ENCODE results near the gene TSC22D2. TPM values are rescaled to one million over a fixed set of nuclear protein-coding genes. Genes with fewer than 3 reads are reported as not detected.
A peak's percentile ranks its signal among the peaks of the same experiment; 100 is the strongest.

The TSC22D2 gene
- total and polyA plus RNA-seq, 2 donors from 2014 or later: 13.4 to 25.3 TPM

DNA sequence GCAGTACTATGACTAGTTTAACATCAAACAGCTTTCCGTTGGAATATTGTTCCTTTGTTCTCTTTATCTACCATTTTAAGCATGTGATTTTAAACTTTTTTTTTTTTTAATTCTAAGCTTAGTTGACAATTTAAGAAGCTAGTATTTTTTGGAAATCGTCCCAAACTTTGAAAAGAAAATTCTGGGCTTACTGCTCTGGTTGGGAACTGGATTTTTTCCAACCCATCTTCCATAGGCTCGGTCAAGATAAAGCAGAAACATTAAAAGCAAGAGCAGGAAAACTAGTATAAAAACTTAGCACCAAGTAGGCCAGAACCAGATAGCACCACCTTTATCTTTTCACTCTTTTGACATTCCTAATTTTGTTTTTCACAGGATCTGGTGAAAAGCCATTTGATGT is 49.9 kb downstream of the TSC22D2 start:
- Histone ChIP-seq H3K9me3 (ENCODE audit: control insufficient read depth in 2 of 3, insufficient read depth in 1 of 3, low read length in 3 of 3) (no peaks in the 10 kb centered on the region), H3K27me3 (ENCODE audit: control insufficient read depth, insufficient read depth, low read length) (no peaks in the 10 kb centered on the region), H3K27ac (ENCODE audit: low read depth in 2 of 2, low read length in 2 of 2) (no peak overlapping the region), H3K9ac (ENCODE audit: low read length in 3 of 3) (no peak overlapping the region), H3K36me3 (ENCODE audit: control insufficient read depth in 2 of 3, insufficient read depth in 3 of 3, low read length in 3 of 3) (peaks cover 3 to 9% (median 5%) of the 10 kb centered on the region in 3 donors), H3K4me3 (ENCODE audit: low read length in 3 of 3) (no peak overlapping the region), H3K4me1 (ENCODE audit: control insufficient read depth in 2 of 3, insufficient read depth in 2 of 3, low read depth in 1 of 3, low read length in 3 of 3) (peaks cover 0 to 11% (median 3%) of the 10 kb centered on the region in 3 donors)
- TF ChIP-seq, protein P1, sequence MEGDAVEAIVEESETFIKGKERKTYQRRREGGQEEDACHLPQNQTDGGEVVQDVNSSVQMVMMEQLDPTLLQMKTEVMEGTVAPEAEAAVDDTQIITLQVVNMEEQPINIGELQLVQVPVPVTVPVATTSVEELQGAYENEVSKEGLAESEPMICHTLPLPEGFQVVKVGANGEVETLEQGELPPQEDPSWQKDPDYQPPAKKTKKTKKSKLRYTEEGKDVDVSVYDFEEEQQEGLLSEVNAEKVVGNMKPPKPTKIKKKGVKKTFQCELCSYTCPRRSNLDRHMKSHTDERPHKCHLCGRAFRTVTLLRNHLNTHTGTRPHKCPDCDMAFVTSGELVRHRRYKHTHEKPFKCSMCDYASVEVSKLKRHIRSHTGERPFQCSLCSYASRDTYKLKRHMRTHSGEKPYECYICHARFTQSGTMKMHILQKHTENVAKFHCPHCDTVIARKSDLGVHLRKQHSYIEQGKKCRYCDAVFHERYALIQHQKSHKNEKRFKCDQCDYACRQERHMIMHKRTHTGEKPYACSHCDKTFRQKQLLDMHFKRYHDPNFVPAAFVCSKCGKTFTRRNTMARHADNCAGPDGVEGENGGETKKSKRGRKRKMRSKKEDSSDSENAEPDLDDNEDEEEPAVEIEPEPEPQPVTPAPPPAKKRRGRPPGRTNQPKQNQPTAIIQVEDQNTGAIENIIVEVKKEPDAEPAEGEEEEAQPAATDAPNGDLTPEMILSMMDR (IDR thresholded peaks at IDR 0.05; ENCODE audit: borderline replicate concordance, extremely low read depth, insufficient read depth): no peak
- FAIRE-seq (no peak), DNase-seq (peak in 2 of 5 donors; percentile 24 to 46)
- intact Hi-C loops (cut with DNase I): no loop called here

GRCh38 chr3:150460484-150460883 is 52.4 kb downstream of the TSC22D2 start:
- TF ChIP-seq, protein P1 (IDR thresholded peaks at IDR 0.05; ENCODE audit: borderline replicate concordance, extremely low read depth, insufficient read depth): no peak
- intact Hi-C loops (cut with DNase I): no loop called here
- Histone ChIP-seq H3K4me1 (ENCODE audit: control insufficient read depth in 2 of 3, insufficient read depth in 2 of 3, low read depth in 1 of 3, low read length in 3 of 3) (peaks cover 0 to 7% (median 3%) of the 10 kb centered on the region in 3 donors), H3K36me3 (ENCODE audit: control insufficient read depth in 2 of 3, insufficient read depth in 3 of 3, low read length in 3 of 3) (peaks cover 3 to 9% (median 5%) of the 10 kb centered on the region in 3 donors), H3K4me3 (ENCODE audit: low read length in 3 of 3) (no peak overlapping the region), H3K27ac (ENCODE audit: low read depth in 2 of 2, low read length in 2 of 2) (no peak overlapping the region), H3K27me3 (ENCODE audit: control insufficient read depth, insufficient read depth, low read length) (no peaks in the 10 kb centered on the region), H3K9ac (ENCODE audit: low read length in 3 of 3) (no peak overlapping the region), H3K9me3 (ENCODE audit: control insufficient read depth in 2 of 3, insufficient read depth in 1 of 3, low read length in 3 of 3) (no peaks in the 10 kb centered on the region)
- DNase-seq (no peak), FAIRE-seq (no peak)

DNA sequence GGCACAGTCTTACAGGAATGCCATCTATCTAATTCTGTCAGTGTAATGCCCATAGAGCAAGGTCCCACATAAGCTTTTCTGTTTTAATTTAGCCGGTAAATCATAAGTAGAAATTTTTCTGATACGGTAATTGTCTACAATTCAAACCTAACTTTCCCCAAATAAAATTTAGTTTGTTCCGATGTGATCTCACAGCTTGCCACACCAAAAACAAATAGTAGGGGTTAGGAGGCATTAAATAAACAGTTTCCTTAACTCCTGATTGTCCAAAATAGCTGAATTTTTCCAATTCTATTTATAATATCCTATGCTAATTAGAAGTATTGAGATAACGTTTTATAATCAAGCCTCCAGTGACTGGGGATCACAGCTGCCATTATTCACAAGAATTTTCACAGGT is 53.3 kb downstream of the TSC22D2 start:
- Histone ChIP-seq H3K4me3 (ENCODE audit: low read length in 3 of 3) (no peak overlapping the region), H3K27me3 (ENCODE audit: control insufficient read depth, insufficient read depth, low read length) (no peaks in the 10 kb centered on the region), H3K4me1 (ENCODE audit: control insufficient read depth in 2 of 3, insufficient read depth in 2 of 3, low read depth in 1 of 3, low read length in 3 of 3) (peaks cover 0 to 7% (median 3%) of the 10 kb centered on the region in 3 donors), H3K9ac (ENCODE audit: low read length in 3 of 3) (no peak overlapping the region), H3K27ac (ENCODE audit: low read depth in 2 of 2, low read length in 2 of 2) (no peak overlapping the region), H3K36me3 (ENCODE audit: control insufficient read depth in 2 of 3, insufficient read depth in 3 of 3, low read length in 3 of 3) (peaks cover 3 to 9% (median 5%) of the 10 kb centered on the region in 3 donors), H3K9me3 (ENCODE audit: control insufficient read depth in 2 of 3, insufficient read depth in 1 of 3, low read length in 3 of 3) (no peaks in the 10 kb centered on the region)
- intact Hi-C loops (cut with DNase I): no loop called here
- DNase-seq (no peak), FAIRE-seq (no peak)
- TF ChIP-seq, protein P1 (IDR thresholded peaks at IDR 0.05; ENCODE audit: borderline replicate concordance, extremely low read depth, insufficient read depth): no peak

DNA sequence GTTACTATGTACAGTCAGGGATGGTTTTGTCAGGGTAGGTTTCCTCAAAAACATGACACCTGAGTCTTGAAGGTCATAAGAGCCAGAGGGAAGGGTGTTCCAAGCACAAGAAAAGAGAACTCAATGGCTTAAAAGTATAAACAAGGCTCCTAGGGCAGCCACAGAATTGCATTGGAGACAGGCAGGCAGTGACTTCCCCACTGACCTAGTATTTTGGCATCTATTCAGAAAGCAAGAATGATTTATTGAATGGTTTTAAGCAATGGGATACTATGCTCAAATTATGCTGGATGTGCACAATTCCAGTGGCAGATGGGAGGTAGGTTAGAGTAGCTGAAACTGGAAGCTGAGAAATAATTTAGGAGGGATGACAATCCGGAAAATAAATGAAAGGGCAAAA is 54.0 kb downstream of the TSC22D2 start:
- Histone ChIP-seq H3K9me3 (ENCODE audit: control insufficient read depth in 2 of 3, insufficient read depth in 1 of 3, low read length in 3 of 3) (no peaks in the 10 kb centered on the region), H3K4me3 (ENCODE audit: low read length in 3 of 3) (no peak overlapping the region), H3K9ac (ENCODE audit: low read length in 3 of 3) (no peak overlapping the region), H3K27ac (ENCODE audit: low read depth in 2 of 2, low read length in 2 of 2) (no peak overlapping the region), H3K4me1 (ENCODE audit: control insufficient read depth in 2 of 3, insufficient read depth in 2 of 3, low read depth in 1 of 3, low read length in 3 of 3) (peaks cover 0 to 7% (median 3%) of the 10 kb centered on the region in 3 donors), H3K36me3 (ENCODE audit: control insufficient read depth in 2 of 3, insufficient read depth in 3 of 3, low read length in 3 of 3) (peaks cover 3 to 9% (median 5%) of the 10 kb centered on the region in 3 donors), H3K27me3 (ENCODE audit: control insufficient read depth, insufficient read depth, low read length) (no peaks in the 10 kb centered on the region)
- intact Hi-C loops (cut with DNase I): no loop called here
- FAIRE-seq (no peak), DNase-seq (no peak)
- TF ChIP-seq, protein P1 (IDR thresholded peaks at IDR 0.05; ENCODE audit: borderline replicate concordance, extremely low read depth, insufficient read depth): no peak
